A673 (cell line): ENCODE data around the gene TLX1. TPM values are rescaled to one million over a fixed set of nuclear protein-coding genes. Genes with fewer than 3 reads are reported as not detected.

ENCODE experiments used
- BruUV-seq: library from RNA; stranded (reverse); fragments of 400-500 nt; replicated peaks from 2 replicates; lab custom pipeline; 2021; lab: Mats Ljungman, UMichigan
- CTCF ChIA-PET: fragments of 300-600 bp; sonication (Branson Sonifier 250); formaldehyde crosslinking; loops from one replicate; lab custom pipeline; 2022; ENCODE audit warnings: antibody characterized with exemption; lab: Charles Lee
- POLR2A ChIA-PET: fragments of 300-600 bp; sonication (Branson Sonifier 250); formaldehyde crosslinking; loops from one replicate; lab custom pipeline; 2022; ENCODE audit warnings: antibody characterized with exemption; ENCODE audit not compliant: low non-redundant PET; lab: Charles Lee
- DNase-seq: peaks from one replicate; pipeline ENCODE4 v3.0.0-alpha.2; 2015; ENCODE audit warnings: low spot score
- H3K27ac ChIP-seq: fragments of 200-600 bp; sonication (generic); 2 replicates; pipeline ENCODE4 v1.5.1; 2016; ENCODE audit warnings: mixed run types, low read depth, mild to moderate bottlenecking, mixed read lengths, antibody characterized with exemption, low read length; ENCODE audit not compliant: poor library complexity, severe bottlenecking
- H3K27me3 ChIP-seq: fragments of 200-600 bp; sonication (generic); replicated peaks from 2 replicates; pipeline ENCODE4 v1.6.1; 2017; ENCODE audit warnings: mixed run types, low read depth, mild to moderate bottlenecking, mixed read lengths, antibody characterized with exemption, low read length; ENCODE audit not compliant: insufficient read depth, poor library complexity
- H3K36me3 ChIP-seq: fragments of 200-600 bp; sonication (generic); 2 replicates; pipeline ENCODE4 v1.6.1; 2016; ENCODE audit warnings: mixed run types, mild to moderate bottlenecking, mixed read lengths, antibody characterized with exemption, low read length; ENCODE audit not compliant: insufficient read depth, poor library complexity, severe bottlenecking
- H3K4me1 ChIP-seq: fragments of 200-600 bp; sonication (generic); 2 replicates; pipeline ENCODE4 v1.6.1; 2017; ENCODE audit warnings: mixed run types, mild to moderate bottlenecking, mixed read lengths, antibody characterized with exemption, low read length; ENCODE audit not compliant: insufficient read depth, poor library complexity, severe bottlenecking
- H3K4me3 ChIP-seq: fragments of 200-600 bp; sonication (generic); 2 replicates; pipeline ENCODE4 v1.5.1; 2016; ENCODE audit warnings: low read depth, mixed run types, mild to moderate bottlenecking, mixed read lengths, low read length; ENCODE audit not compliant: poor library complexity, severe bottlenecking
- H3K9me3 ChIP-seq: fragments of 200-600 bp; sonication (generic); 2 replicates; pipeline ENCODE4 v1.6.1; 2016; ENCODE audit warnings: mixed run types, low read depth, mild to moderate bottlenecking, mixed read lengths, antibody characterized with exemption, low read length; ENCODE audit not compliant: poor library complexity, severe bottlenecking
- CTCF ChIP-seq: fragments of 300-800, 200-600 bp; sonication (generic); conservative IDR thresholded peaks from 2 replicates; pipeline ENCODE4 v1.5.1; 2017; ENCODE audit warnings: low read depth, mild to moderate bottlenecking, antibody characterized with exemption, low read length, moderate library complexity, mixed read lengths
- EZH2 ChIP-seq: fragments of 200-600 bp; sonication (generic); IDR thresholded peaks from 2 replicates; pipeline ENCODE4 v1.6.1; 2017; ENCODE audit warnings: borderline replicate concordance, low read depth, mild to moderate bottlenecking, mixed read lengths, antibody characterized with exemption, low read length; ENCODE audit not compliant: poor library complexity, severe bottlenecking
- intact Hi-C: fragments of 100-400 bp; cut with micrococcal nuclease; formaldehyde crosslinking; loops from one replicate; pipeline ENCODE4 v1.10.0; 2022; ENCODE audit not compliant: unreplicated experiment
- total RNA-seq: library from RNA; stranded (reverse); gene quantifications from 2 replicates; pipeline ENCODE4 v1.2.3, GENCODE V29; 2021

The TLX1 gene
- total RNA-seq, 1 experiment from 2014 or later: not detected

GRCh38 chr10:101145145-101145544, 14.0 kb downstream of the TLX1 start:
- CTCF ChIA-PET: interaction anchor here (1.0 kb wide), 1 partner anchor 50 kb away, joined by 3 read pairs; no protein-coding TSS in a partner anchor
- H3K27me3 ChIP-seq: peaks cover 43% of the 10 kb centered on the region
- intact Hi-C loops: no loop called here

GRCh38 chr10:101145750-101146391, 14.8 kb downstream of the TLX1 start:
- POLR2A ChIA-PET: no interaction called here
- BruUV-seq: no TSS peak
- Histone ChIP-seq H3K27ac (no peak overlapping the region), H3K4me3 (no peak overlapping the region), H3K27me3 (peaks cover 38% of the 10 kb centered on the region), H3K36me3 (no peaks in the 10 kb centered on the region), H3K9me3 (no peaks in the 10 kb centered on the region), H3K4me1 (no peaks in the 10 kb centered on the region)
- TF ChIP-seq CTCF (no peak), EZH2 (no peak)
- no peak for DNase-seq
- CTCF ChIA-PET: no interaction called here
- intact Hi-C loops: no loop called here

More at GRCh38 chr10:101145145-101145544, 14.0 kb downstream of the TLX1 start:
- no peaks in the 10 kb centered on the region for H3K9me3 ChIP-seq
- no peaks in the 10 kb centered on the region for H3K36me3 ChIP-seq
- no TSS peak for BruUV-seq
- TF ChIP-seq EZH2 (no peak), CTCF (no peak)
- no peak overlapping the region for H3K4me3 ChIP-seq
- DNase-seq: no peak
- POLR2A ChIA-PET: no interaction called here
- H3K4me1 ChIP-seq: no peaks in the 10 kb centered on the region
- H3K27ac ChIP-seq: no peak overlapping the region

GRCh38 chr10:101146392-101147251, 15.5 kb downstream of the TLX1 start:
- no peaks in the 10 kb centered on the region for H3K9me3 ChIP-seq
- TF ChIP-seq EZH2: peak; percentile 75
- no peak for TF ChIP-seq CTCF
- peak; percentile 35 for DNase-seq
- no peaks in the 10 kb centered on the region for H3K36me3 ChIP-seq
- BruUV-seq: no TSS peak
- CTCF ChIA-PET: interaction anchor here (1.1 kb wide), 1 partner anchor 51 kb away, joined by 5 read pairs; no protein-coding TSS in a partner anchor
- peaks cover 38% of the 10 kb centered on the region for H3K27me3 ChIP-seq
- no peak overlapping the region for H3K4me3 ChIP-seq
- no peaks in the 10 kb centered on the region for H3K4me1 ChIP-seq
- POLR2A ChIA-PET: no interaction called here
- intact Hi-C loops: no loop called here
- no peak overlapping the region for H3K27ac ChIP-seq
